ENCODE results near the gene RNF213.
"Not testable (repeated sequence)": the region's sequence is repeated elsewhere in the genome, so short reads cannot be mapped to it uniquely, and the experiment has no call there.

Gene RNF213

GRCh38 chr17:80268427-80268826 is 7.8 kb downstream of the RNF213 start:
- no peak for ATAC-seq
- DNase-seq, result no peak

- DNase-seq (no peak), ATAC-seq (no peak)
Observed at GRCh38 chr17:80269405-80269807, 8.8 kb downstream of the RNF213 start.

- ATAC-seq (no peak), DNase-seq (no peak)
Observed at GRCh38 chr17:80270104-80270503, 9.5 kb downstream of the RNF213 start.

GRCh38 chr17:80270836-80271235 is 10.2 kb downstream of the RNF213 start:
- peak; percentile 62 for DNase-seq

GRCh38 chr17:80272366-80272765 is 11.7 kb downstream of the RNF213 start:
- DNase-seq (no peak), ATAC-seq (no peak)

More at GRCh38 chr17:80270836-80271235, 10.2 kb downstream of the RNF213 start:
- peak; percentile 73 for ATAC-seq

GRCh38 chr17:80274331-80274730 is 13.7 kb downstream of the RNF213 start:
- DNase-seq (no peak), ATAC-seq (no peak)

GRCh38 chr17:80274871-80275449 is 14.3 kb downstream of the RNF213 start:
- ATAC-seq, result no peak

GRCh38 chr17:80275857-80276256 is 15.2 kb downstream of the RNF213 start:
- DNase-seq, ATAC-seq: not testable (repeated sequence)

More at GRCh38 chr17:80274871-80275449, 14.3 kb downstream of the RNF213 start:
- DNase-seq, result no peak

- ATAC-seq (no peak), DNase-seq (no peak)
Observed at GRCh38 chr17:80277751-80278671, 17.4 kb downstream of the RNF213 start.

- DNase-seq (no peak), ATAC-seq (no peak)
Observed at GRCh38 chr17:80279895-80280294, 19.2 kb downstream of the RNF213 start.

- ATAC-seq, result no peak
- no peak for DNase-seq
Observed at GRCh38 chr17:80281516-80281915, 20.9 kb downstream of the RNF213 start.

GRCh38 chr17:80283116-80283852 is 22.6 kb downstream of the RNF213 start:
- ATAC-seq, result no peak

GRCh38 chr17:80284631-80285030 is 24.0 kb downstream of the RNF213 start:
- ATAC-seq (no peak), DNase-seq (no peak)

More at GRCh38 chr17:80283116-80283852, 22.6 kb downstream of the RNF213 start:
- no peak for DNase-seq

- ATAC-seq, result no peak
- no peak for DNase-seq
Observed at GRCh38 chr17:80285237-80285920, 24.7 kb downstream of the RNF213 start.

- DNase-seq, result no peak
- ATAC-seq, result no peak
Observed at GRCh38 chr17:80286638-80286960, 25.9 kb downstream of the RNF213 start.

GRCh38 chr17:80287038-80287437 is 26.4 kb downstream of the RNF213 start:
- DNase-seq (no peak), ATAC-seq (no peak)

- DNase-seq (no peak), ATAC-seq (no peak)
Observed at GRCh38 chr17:80287806-80288567, 27.3 kb downstream of the RNF213 start.

- no peak for ATAC-seq
- DNase-seq, result no peak
Observed at GRCh38 chr17:80289616-80290015, 29.0 kb downstream of the RNF213 start.

- no peak for ATAC-seq
- no peak for DNase-seq
Observed at GRCh38 chr17:80290156-80290555, 29.5 kb downstream of the RNF213 start.

GRCh38 chr17:80291260-80291659 is 30.6 kb downstream of the RNF213 start:
- no peak for DNase-seq
- no peak for ATAC-seq

- DNase-seq, result no peak
- no peak for ATAC-seq
Observed at GRCh38 chr17:80291691-80292487, 31.2 kb downstream of the RNF213 start.
